GM21717 (cell line): ENCODE results near the gene EPHA2.

Source experiments
- ATAC-seq: cut with Tn5 transposase; IDR thresholded peaks from one replicate; pipeline ENCODE4 v1.9.1; 2021; ENCODE audit warnings: mild to moderate bottlenecking, moderate library complexity; ENCODE audit not compliant: unreplicated experiment

Gene EPHA2

GRCh38 chr1:16151196-16151994, 4.5 kb downstream of the EPHA2 start:
- ATAC-seq, result no peak

GRCh38 chr1:16150508-16150907, 5.4 kb downstream of the EPHA2 start:
- no peak for ATAC-seq

GRCh38 chr1:16149702-16150488, 6.0 kb downstream of the EPHA2 start:
- ATAC-seq, result no peak

- ATAC-seq, result no peak
Observed at GRCh38 chr1:16149146-16149545, 6.7 kb downstream of the EPHA2 start.

GRCh38 chr1:16148329-16149092, 7.4 kb downstream of the EPHA2 start:
- no peak for ATAC-seq

- no peak for ATAC-seq
Observed at GRCh38 chr1:16147156-16147926, 8.5 kb downstream of the EPHA2 start.

- no peak for ATAC-seq
Observed at GRCh38 chr1:16146279-16147155, 9.4 kb downstream of the EPHA2 start.

GRCh38 chr1:16145662-16146278, 10.1 kb downstream of the EPHA2 start:
- no peak for ATAC-seq

- ATAC-seq, result no peak
Observed at GRCh38 chr1:16145030-16145661, 10.7 kb downstream of the EPHA2 start.

- no peak for ATAC-seq
Observed at GRCh38 chr1:16144325-16145029, 11.4 kb downstream of the EPHA2 start.

GRCh38 chr1:16143566-16144324, 12.1 kb downstream of the EPHA2 start:
- no peak for ATAC-seq

- ATAC-seq, result no peak
Observed at GRCh38 chr1:16143005-16143565, 12.8 kb downstream of the EPHA2 start.

GRCh38 chr1:16142383-16142995, 13.4 kb downstream of the EPHA2 start:
- no peak for ATAC-seq

- ATAC-seq, result no peak
Observed at GRCh38 chr1:16141573-16142336, 14.1 kb downstream of the EPHA2 start.

- no peak for ATAC-seq
Observed at GRCh38 chr1:16140068-16140596, 15.7 kb downstream of the EPHA2 start.
